Measurements from ENCODE around the gene SLC38A2.
A peak's percentile ranks its signal among the peaks of the same experiment; 100 is the strongest.

SLC38A2 gene

GRCh38 chr12:46373301-46374296 lies 1.0 kb upstream of the SLC38A2 start:
- peak; percentile 46 for DNase-seq

GRCh38 chr12:46371718-46372543 lies 642 bp downstream of the SLC38A2 start:
- DNase-seq, result peak; percentile 80

DNA sequence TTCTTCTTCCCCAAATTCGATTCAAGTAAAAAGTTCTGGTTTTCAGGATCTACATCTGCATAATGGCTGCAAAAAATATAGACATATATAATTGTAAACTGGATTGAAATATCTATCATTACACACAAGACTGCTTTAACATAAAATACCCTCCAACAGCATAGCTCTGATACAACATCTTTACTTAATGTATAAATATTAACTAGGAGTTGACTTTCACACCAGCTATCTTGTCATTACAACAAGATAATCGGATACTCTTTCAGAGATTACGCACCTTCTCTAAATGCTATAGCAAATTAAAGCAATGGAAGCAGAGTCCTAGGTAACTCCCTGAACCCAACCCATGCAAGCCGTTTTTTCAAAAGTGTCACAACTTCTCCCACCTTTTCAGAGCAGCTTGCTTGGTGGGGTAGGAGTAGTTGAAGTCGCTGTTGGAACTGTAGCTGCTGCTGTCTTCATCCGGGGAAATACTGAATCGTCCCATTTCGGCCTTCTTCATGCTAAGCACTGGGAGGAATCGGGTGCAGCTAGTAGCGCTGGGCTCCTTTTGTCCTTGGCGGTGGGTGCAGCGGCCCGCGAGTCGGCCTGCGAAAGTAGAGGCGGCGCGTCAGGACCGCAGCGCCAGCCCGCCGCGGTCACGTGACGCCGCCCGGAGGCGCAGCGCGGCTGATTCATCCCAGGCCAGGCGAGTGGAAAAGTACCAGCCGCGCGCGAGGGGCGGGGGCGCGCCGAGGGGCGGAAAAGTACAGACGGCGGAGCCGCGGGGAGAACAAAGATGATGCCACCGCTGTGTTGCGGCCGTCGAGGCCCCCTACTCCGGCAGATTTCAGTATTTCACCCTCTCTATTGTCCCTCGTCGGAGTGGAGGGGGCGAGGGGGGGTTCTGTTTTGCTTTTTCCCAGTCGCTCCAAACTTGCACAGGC lies 1.5 kb downstream of the SLC38A2 start:
- DNase-seq, result peak; percentile 94

GRCh38 chr12:46370380-46370734 lies 2.2 kb downstream of the SLC38A2 start:
- no peak for DNase-seq

GRCh38 chr12:46369474-46370379 lies 2.8 kb downstream of the SLC38A2 start:
- DNase-seq, result no peak

GRCh38 chr12:46369095-46369473 lies 3.5 kb downstream of the SLC38A2 start:
- DNase-seq, result peak; percentile 12

DNA sequence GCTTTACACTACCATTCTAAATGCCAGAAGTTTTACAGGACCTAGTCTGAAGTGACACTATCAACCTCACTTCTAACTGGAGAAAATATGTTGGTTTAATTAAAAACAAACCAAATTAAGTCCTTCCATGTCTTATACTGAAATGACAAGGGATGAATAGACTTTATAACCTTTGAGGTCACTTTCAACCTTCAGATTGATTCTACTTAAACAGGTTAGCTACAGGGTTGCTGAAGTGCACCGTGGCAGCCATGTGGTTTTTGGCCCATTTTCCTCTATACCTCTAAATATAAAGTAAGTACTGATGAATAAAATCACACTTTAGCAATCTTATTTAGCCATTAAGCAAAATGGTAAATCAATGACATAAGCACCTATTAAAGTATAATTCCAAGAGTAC lies 3.9 kb downstream of the SLC38A2 start:
- no peak for DNase-seq

GRCh38 chr12:46368138-46368537 lies 4.4 kb downstream of the SLC38A2 start:
- DNase-seq, result peak; percentile 70

- DNase-seq, result no peak
Observed at GRCh38 chr12:46367351-46368029, 5.1 kb downstream of the SLC38A2 start.

DNA sequence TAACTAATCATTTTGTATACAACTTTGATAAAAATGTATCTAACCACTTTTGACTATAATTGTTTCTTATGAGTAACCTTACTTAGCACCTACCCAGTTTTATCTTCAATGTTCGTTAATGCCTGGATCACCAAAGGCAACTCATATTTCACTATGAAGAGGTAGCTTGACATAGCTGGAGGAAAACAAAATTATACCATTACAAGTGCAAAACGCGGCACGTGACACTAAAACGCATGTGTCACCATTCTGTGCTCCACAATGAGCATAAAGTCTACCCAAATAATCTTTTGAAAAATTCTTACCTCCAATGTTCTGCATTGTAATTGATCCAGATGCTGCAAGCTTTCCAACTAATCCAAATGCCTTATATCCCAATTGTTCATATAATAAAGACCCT lies 5.8 kb downstream of the SLC38A2 start:
- DNase-seq, result no peak

- DNase-seq, result no peak
Observed at GRCh38 chr12:46365951-46366379, 6.6 kb downstream of the SLC38A2 start.

DNA sequence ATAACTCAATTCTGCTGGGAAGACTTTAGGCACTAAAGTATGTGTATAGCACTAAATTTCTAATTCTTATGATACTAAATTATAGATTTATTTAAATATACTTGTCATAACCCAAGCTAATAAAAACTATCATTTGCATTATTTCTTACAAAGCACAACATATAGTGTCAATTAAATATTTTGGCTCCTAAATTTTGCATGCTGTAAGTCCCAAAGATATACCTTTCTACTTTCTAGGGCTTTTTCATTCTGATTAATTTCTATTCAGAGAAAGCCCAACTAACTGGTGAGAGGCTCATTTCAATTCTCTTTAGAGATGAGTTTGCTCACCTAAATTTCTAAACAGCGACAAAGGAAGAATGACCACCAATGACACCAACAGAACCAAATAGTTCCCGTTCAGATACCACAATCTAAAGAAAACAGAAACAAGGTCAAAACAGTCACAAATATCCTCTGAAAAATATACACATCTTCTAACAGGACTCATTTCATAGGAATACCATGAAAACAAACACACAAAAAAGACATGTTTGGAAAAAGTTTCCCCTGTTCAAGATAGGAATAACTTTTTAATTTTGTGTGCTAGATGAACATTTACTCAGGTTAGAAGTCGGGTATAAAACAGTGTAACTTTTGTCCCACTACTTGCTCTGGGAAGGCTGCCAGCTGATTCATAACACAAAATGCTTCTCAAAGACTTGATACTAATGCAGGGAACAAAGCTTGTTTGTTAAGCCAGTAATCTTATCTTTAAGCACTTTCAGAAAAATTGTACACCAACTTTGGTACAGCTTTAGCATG lies 7.6 kb downstream of the SLC38A2 start:
- peak; percentile 57 for DNase-seq

DNA sequence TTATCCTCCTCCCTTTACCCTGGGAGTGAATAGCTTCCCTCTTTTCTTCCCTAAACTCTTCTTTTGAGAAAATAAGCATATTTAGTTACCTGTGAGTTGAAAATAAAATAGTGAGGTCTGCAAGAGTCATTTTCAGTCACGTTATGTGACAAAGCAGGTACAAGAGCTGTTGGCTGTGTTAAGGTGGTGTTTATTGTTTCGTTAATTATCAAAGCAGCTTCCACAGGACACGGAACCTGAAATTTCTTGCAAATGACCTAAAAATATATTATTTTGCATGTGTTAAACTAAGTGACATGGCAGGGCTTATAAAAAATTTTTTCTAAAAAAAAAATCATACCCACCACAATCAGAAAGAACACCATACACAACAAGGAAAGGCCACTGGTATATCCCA lies 8.3 kb downstream of the SLC38A2 start:
- no peak for DNase-seq

GRCh38 chr12:46363582-46364299 lies 8.8 kb downstream of the SLC38A2 start:
- no peak for DNase-seq

DNA sequence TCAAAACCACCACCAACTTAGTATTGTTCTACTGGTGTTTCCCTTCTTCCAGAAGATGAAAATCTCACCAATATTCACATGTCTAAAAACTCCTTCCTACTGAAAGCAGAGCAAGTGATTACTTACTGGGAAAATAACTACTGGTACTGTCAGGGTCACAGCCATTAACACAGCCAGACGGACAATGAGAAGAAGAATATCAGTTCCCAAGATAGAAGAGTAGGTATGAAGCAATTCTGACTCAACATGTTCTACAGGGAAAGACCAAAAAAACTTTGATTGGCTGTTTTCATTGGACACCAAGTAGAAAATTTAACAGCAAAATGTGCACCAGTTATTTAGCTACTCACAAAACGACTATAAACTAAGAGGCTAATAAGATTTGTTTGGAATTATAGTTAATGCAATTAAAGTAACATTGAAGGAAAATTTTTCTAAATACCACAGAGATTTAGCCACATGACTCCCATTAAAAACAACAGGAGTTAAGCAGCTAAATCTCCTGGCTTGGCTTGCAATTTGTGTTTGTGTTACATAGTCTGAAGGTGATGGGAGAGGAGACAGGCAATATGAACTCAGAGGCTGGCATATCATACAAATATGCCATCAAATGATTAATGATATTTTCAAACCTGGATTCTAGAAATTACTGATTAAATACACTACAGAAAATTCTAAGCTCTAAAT lies 9.5 kb downstream of the SLC38A2 start:
- no peak for DNase-seq

- no peak for DNase-seq
Observed at GRCh38 chr12:46361667-46362034, 10.9 kb downstream of the SLC38A2 start.

DNA sequence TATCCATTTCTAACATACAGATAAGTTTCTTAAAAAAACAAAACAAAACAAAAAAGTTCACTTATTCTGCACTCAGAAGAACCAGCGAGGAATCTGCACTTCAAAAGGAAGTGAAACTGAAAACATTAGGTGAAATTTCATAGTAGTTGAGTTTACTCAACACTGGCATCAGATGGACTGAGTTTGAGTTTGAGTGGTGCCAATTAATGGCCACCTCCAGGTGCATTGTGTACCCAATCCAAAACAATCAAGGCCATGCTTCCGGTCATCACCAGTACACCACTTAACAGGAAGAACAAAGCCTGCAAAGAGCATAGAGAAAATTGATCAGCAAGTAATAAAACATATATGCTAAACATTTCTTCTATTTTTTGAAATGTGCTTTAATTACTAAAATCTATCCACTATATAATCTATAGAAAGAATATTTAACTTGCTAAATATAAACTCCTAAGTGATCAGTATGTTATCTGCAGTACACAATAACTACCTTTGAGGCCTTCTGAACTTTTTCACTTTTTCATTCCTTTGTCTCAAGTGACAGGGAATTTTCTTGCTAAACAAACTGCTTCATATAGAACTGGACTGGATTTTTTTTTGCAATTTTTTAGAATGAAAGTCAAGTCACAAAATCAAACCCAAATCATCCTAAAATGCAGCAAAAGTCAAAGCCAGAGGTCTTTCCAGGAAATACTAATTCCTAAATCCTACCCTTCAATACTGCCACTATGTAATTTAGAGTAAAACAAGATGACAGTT lies 11.5 kb downstream of the SLC38A2 start:
- DNase-seq, result no peak

- DNase-seq, result no peak
Observed at GRCh38 chr12:46360370-46360769, 12.2 kb downstream of the SLC38A2 start.

Measured in midbrain (tissue), 1 donor.